Activated CD4-positive, CD25-positive, alpha-beta regulatory T cell treated with anti-CD3 and anti-CD28 coated beads, Interleukin-2, amount 50 U/mL, for 16 hours (primary cell): ENCODE data around the gene TFB1M.

Experiments
- DNase-seq: peaks from one replicate; pipeline ENCODE4 v3.0.0-alpha.2; 2020; ENCODE audit warnings: low read depth, low spot score

The TFB1M gene

DNA sequence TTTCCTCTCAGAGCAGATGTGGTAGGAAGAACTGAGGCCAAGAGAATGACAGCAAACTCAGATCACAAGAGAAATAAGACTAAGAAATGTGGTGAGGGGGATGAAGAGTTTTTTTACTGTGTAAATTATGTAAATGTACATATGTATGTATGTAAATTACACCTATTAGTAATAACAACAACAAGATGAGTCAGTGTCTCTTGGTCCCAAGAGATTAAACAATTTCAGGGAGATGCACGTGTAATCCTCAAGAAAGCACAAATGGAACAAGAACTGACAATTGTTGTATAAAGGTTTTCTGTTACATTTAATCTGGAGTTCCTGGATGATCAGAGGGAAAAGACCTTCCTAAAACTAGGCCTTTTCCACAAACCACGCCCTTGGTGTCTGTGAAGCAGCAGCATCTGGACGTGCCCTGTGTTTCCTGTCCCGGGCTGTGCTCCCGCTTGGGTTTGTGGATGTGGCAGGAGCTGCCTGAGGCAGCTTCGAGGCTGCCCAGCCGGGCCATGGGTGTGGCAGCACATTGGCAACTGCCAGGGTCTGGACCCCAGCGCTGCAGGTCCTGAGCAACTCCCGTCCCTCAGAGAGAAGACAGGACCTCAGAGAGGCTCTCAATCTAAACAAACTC lies 49.5 kb downstream of the TFB1M start:
- DNase-seq = no peak

DNA sequence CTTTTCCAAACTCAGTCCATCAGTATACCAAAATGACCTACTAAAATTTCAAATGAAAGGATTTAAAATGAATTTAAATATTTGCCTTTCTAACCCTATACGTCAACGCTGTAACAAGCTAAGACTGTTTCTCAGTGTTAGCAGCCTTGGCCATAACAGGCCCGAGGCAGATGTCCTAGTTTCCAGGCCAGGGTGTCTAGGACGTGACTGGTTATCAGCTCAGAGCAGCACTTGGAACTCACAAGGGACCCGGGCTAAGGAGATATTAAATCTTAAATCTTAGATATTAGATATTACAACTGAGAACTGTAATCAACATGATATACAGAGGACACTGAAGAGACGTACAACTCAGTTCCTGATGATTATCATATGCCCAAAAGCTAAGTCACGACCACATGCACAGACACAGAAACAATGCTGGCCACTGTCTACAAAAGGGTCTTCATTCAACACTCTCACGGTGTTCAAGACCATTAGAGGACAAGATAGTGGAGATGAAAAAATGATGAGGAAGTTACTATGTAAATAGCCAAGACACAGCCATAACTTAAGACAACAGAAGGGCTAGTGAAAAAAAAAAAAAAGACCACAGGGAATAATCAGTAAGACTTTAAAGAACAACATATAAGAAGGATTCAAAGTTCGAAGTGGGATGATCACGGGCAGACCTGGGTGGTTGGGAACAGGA lies 50.8 kb downstream of the TFB1M start, which contains the start of gene CLDN20:
TSS of gene CLDN20 (plus strand) at position 641 of the 691 bp plus-strand sequence. CDS start 11,707 bp downstream, outside the sequence.
- DNase-seq = no peak

DNA sequence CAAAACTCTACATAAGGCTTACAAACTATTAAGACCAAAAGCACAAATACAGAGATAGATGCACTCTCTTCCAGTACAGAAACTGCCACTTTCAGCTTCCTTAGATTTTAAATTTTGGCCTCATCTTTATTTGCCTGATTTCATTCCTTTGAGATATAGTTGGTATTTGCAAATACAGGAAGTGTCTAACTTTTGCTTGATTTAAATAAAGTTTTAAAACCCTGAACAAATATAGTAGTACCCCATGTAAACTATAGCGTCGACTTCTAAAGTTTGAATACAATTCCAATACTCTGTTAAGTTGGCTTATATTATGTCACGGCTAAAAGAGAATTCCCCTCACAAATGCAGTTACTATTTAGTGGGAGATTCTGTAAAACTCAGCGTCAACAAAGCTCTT lies 51.6 kb downstream of the TFB1M start:
- no peak for DNase-seq

DNA sequence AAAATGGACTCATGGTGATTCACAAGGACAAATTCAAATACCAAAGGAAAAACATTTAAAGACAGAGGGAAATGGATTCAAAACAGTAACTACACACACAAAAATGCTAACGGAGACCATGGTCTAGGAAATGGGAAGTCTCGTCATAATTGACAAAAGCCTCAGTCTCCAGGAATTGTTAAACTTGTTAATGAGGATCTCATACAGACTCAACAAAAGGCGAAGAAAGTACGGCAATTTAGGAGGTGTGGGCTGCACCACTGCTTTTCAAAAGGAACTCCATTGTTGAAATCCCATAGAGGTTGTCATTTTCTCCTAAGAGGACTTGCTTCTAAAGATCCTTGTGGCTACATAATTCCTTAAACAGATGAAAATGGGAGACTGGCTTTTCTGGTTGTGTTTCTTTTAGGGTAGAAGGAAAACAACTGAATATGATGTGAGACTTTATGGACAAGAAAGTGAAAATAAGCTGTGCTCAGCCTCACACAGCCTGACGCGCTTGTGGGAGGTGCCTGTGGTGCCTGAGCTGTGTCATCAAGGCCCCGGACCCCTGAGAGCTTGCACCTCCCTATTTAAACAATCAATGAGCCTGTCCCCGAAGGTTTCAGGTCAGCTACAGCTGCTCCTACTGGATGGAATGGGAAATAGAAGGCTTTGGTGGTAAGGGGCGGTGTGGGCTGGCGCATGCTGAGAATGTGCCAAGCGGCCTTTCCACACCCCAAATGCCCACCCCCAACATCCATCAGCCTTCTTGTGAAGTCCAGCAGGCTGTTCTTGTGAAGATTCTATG lies 53.0 kb downstream of the TFB1M start:
- no peak for DNase-seq

DNA sequence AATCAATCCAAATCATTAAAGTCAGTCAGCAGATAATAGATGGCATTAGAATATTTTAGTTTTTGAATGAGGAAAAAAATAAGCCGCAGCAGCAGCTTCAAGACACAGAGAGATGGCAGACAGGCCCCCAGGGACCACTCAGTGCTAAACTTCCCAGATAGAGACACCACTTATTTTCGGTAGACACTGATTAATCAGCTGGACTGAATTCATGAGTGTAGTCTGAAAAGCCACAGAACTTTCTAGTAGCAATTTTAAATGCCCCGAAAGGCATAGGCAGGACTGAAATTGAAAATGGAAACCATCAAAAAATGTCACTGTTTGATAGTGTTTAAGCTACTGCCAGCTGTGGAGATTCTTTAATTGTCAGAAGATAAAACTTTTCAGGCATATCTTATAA lies 53.6 kb downstream of the TFB1M start:
- no peak for DNase-seq

DNA sequence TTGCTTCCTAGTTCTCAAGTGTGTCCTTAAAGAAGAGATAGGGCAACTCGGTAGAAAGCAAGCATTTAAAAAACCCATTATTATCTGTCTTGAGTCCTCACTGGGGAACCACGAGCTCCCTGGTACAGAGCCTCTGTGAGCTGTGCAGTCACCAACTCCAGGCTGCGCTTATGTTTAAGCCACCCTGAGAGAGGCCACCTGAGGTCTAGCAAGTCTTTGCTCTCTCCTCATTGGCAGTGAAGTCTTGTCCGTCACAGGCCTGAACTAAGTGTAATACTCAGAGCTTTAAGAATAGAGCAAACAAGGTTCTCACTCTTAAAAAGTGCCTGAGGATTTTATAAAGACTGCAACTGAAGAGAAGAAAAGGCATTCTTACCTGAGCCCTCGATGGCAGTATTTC lies 54.4 kb downstream of the TFB1M start:
- DNase-seq = no peak

DNA sequence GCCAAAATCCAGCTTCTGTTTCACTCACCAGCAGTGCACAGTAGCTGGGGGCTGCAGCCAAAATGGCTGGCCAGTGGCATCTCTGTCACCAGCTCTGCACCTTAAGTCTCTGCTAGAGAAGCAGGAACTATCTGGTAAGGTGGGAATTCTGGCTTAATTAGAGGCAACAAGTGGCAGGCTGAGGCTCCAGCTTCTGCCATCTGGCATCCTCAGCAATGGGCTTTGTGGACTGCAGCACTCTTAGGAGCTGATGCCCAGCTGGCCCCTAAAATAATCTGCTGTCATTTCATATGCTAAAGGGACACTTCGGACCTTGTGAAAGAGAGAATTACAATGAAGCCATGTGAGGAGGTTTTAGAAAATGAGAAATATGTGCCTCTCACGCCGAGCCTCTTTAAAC lies 55.1 kb downstream of the TFB1M start:
- no peak for DNase-seq

DNA sequence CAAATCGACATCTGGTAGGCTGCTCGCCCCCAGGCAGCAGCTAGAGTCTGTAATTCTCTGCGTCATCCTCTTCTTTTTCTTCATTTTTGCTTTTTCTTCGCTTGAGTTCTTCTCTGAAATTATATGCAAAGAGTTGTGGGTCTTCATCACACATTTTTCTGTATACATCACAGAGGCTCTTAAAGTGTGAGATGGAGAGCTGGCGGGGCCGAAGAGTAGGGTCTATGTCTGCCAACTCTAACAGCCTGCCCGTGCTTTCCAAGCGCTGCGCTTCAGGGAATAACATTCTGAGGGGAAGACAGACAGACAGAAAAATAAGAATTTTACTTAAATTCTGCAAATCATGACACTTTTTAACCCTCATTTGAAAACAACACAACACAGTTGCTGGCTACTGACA lies 56.5 kb downstream of the TFB1M start:
- no peak for DNase-seq

DNA sequence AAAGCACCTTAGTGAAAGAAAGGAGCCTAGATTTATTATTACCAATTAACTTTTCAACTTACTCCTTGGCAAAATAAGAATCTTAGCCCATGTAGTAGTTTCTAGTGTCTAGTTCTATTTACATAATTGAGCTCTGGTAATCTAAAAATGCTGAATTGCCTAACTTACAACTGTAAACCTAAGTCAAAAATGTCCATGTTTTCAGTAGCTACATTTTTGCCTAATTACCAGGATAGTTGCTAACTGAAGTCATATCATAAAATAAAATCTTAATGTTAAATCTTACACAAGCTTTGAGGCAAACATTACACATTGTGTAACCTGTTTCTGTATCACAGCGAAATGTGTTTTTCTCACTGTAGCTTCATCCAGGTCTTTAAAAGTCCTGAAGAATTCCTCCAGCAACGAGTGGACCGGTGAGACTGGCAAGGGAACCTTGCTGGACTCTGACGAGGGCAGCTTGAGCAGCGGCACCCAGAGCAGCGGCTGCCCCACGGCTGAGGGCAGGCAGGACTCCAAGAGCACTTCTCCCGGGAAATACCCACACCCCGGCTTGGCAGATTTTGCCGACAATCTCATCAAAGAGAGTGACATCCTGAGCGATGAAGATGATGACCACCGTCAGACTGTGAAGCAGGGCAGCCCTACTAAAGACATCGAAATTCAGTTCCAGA lies 58.0 kb downstream of the TFB1M start:
- no peak for DNase-seq

DNA sequence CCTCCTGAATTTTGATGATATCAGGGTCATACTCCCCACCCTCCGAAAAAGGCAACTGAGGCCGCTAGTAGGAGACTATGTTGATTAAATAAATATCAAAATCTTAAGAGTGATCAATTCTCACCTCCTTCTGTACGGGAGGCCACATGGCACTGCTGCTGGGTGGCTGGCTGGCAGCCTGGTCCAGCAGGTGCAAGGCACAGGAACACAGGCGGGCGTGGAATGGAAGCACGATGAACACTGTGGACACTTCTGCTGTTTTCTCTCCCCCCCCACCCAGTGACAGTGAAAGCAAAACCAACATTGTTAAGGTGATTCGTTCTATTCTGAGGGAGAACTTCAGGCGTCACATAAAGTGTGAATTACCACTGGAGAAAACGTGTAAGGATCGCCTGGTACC lies 60.1 kb downstream of the TFB1M start:
- no peak for DNase-seq

DNA sequence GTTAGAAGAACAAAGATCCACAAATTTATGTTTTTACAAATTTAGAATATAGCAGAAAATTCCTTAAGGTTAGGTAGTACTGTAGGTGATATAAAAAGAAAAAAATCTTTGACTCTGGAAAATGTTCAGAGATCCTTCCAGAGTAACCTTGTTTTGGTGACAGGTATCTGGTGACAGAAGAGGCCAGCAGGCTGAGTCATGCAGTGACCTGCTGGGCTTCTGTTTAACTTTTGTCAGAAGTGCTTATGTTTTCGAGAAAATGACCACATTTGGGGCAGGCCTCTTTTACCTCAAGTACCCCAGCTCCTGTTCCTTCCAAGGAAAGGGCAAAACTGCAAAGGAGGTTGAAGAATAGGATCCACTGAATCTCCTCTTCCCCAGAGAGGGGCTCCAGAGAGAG lies 60.9 kb downstream of the TFB1M start:
- no peak for DNase-seq

DNA sequence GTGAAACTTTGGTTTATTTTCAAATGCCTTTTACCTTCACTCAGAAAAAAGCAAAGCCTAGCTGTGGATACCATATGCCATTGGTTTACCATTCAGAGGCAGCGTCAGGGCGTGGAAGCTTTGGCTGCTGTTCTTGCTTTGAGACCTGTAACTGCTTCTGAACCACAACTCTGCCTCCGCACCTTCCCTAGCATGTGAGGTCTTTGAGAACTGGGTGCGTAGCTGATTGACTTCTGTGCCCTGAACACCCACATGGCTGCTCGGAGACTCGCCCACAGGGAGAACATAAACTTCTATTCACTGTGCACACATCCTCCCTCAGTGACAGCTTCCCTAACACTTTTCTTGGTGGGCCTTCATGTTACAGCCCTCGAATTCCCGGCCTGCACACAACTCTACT lies 61.7 kb downstream of the TFB1M start:
- no peak for DNase-seq

DNA sequence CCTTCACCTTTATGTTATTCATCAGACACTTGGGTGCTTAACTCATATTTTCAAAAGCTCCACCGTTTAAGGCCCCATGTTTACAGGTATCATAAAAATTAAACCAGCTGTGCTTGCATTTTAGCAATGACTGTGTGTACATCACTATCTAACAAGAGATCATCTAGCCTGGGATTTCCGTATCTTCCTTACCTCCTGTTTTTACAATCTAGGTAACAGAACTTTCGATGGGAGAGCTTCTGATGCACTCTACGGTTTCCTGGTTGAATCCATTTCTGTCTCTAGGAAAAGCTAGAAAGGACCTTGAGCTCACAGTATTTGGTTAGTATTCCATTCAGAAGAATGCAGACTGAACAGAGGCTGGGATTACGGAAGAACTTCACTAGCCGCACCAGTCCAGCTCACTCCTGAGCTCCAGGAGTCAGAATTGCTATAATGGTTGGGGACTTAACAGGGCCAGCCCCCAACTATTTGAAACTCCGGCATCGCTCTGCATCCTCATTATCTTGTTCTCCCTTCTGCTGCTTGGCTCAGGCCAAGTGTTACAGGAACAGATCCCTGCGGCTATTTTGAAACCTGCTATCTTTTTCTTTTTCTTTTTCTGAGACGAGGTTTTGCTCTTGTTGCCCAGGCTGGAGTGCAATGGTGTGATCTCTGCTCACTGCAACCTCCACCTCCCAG lies 63.4 kb downstream of the TFB1M start:
- DNase-seq = no peak

DNA sequence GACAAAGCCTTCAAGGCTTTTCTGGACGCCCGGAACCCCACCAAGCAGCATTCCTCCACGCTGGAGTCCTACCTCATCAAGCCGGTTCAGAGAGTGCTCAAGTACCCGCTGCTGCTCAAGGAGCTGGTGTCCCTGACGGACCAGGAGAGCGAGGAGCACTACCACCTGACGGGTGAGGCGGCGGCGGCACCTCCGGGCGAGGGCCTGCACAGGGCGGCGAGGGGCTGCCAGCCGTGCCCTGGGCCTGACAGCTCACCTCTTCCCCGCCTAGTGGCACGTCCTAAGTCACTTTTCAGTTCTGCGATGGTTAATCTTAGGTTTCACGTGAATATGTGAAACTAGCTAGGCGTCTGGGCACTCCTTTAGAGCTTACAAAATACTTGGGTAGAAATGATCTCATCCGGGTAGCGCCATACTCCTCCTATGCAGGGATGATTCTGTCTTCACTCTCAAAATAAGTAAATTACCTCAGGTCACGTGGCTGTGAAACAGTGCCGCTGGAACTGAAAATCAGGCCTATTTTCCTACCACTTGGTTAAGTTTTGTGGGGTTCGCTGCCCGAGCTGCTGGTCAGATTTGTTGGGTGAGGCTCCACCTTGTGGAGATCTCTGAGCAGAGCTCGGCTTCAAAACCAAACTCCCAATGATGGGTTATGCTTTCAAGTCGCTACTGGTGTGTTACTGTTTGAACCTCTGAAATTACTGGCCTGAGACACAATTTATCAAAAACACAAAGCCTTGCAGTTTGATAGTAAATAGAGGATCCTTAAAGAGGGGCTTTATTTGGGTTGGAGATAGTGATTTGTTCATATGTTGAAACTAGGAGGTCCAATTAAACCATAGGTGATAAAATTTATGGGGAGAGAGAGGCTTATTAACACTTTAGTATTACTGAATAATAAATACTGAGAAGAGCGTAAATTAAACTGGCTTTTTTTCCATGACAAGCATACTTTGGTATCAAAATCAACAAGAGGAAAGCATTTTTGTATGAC lies 66.0 kb downstream of the TFB1M start:
- DNase-seq = peak; percentile 2

DNA sequence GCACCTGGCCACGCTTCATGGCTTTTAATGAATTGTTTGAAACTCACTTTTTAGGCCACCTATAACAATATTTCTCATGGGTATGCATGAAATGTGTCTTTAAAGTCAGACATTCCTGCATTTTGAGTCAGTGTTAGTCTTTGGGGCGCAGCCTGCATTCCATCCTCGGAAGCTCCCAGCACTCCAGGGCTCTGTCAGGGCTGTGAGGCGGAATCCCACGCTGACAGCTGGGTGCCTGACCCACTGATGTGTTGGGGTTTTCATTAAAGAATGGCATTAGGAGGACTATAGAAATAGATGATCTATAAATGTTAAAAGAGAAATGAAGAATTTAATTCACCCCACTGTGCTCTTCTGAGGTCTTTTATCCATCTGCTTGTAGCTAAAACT lies 66.7 kb downstream of the TFB1M start:
- no peak for DNase-seq

DNA sequence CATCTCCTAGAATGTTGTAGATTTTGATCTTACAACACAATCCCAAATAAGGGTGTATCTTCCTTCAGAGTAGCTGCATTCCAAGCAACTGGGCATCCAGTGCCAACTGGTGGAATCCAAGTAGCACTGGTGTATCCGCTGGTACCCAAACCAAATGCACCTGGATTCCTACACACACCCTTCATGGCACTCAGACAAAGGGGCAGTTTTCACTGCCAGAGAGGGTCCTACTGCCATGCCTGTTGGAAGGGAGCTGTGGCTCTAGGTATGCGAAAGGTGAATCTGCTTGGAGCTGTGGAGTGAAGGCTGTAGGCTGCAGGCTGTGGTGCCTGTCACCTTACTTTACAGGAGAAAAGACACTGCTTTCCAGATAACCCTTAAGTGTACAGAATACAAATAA lies 67.5 kb downstream of the TFB1M start:
- DNase-seq = no peak

DNA sequence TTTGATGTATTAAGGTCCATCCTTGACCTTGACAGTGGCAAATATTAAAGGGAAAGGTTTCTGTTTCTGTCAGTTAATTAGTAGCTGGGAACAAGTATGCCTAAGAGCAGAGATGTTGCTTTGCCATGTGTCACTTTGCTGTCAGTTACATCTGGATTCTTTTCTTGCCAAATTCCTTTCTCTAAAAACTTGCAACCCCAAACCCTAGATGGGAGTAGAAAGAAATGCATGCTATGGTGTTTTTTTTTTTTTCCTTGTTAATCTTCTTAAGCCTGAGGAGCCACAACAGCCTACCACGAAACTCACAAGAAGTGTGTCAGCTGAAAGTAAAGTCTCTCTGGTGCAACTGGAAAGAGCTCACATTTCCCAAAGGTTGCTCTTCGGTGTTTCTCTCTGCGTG lies 68.5 kb downstream of the TFB1M start:
- no peak for DNase-seq

DNA sequence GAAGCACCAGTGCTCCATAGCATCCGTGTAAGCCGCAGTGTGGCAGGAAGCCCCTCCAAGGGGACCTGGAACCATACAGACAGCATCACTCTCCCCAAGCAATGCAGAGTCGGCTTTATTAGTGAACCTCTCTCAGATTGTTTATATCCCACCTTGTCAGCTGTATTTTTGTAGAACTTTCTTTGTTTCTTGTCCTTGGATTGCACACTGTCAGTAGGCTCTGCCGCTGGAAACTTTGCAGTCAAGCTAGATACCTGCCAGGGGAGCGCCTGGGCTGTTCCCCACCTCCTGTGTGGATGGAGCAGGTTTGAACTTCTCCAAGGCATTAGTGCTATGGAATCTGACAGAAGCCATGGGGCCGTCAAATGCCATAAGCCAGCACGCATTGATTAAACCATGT lies 69.1 kb downstream of the TFB1M start:
- no peak for DNase-seq

DNA sequence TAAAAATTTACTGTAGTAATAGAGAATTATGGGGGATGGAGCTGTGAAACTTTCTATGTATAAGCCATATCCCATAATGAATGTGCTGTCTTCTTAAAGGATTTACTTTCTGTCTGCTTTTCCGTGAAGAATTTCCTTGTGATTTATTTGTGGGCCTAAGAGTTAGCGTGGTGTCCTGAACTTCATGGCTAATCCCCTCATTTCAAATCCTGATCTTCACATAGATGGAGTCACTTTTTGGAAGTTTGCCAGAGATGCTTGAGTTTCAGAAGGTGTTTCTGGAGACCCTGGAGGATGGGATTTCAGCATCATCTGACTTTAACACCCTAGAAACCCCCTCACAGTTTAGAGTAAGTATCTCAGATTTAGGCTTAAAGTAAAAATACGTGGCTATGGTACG lies 69.8 kb downstream of the TFB1M start:
- no peak for DNase-seq

DNA sequence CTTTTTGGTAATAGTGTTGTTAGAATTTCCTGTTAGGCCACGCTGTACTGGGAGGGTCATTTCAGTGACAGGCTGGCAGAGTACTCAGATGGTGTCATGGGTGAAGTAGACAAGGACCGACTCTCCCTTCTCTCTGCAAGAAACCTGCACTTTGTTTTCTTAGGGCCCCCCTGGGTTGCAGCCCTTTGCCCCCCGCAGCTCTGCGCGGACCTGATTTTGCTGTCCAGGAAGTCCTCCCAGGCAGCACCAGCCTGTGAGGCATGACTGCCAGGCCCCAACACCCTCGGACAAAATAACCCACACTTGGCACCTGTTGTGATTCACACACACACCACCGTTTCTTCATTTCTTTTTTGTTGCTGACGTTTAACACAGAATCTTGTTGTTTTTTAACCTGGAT lies 72.3 kb downstream of the TFB1M start:
- no peak for DNase-seq
